GM23338 (cell line): ENCODE data around the gene KLHL18. TPM values are rescaled to one million over a fixed set of nuclear protein-coding genes. Genes with fewer than 3 reads are reported as not detected.
A peak's percentile ranks its signal among the peaks of the same experiment; 100 is the strongest.

ENCODE experiments used
- ATAC-seq: fragments of 200-7000 bp; cut with Tn5 transposase; 3 replicates; pipeline ENCODE4 v1.9.1; 2020
- DNase-seq: peaks from one replicate; pipeline ENCODE4 v3.0.0-alpha.2; 2015; ENCODE audit warnings: low spot score
- H2AFZ ChIP-seq: fragments of 200-600 bp; sonication (generic); 2 replicates; pipeline ENCODE4 v1.8.0; 2016; ENCODE audit warnings: antibody characterized with exemption, mild to moderate bottlenecking, moderate library complexity
- H3F3A ChIP-seq: fragments of 200-600 bp; sonication (generic); replicated peaks from 2 replicates; pipeline ENCODE4 v1.8.0; 2017; ENCODE audit warnings: antibody characterized with exemption, mixed run types, low read depth
- H3K27ac ChIP-seq: fragments of 200-600 bp; sonication (generic); 2 replicates; pipeline ENCODE4 v1.6.1; 2016; ENCODE audit warnings: low read depth
- H3K27me3 ChIP-seq: fragments of 200-600 bp; sonication (generic); 2 replicates; pipeline ENCODE4 v1.8.0; 2016; ENCODE audit warnings: mild to moderate bottlenecking, mixed run types, moderate library complexity; ENCODE audit not compliant: insufficient read depth
- H3K36me3 ChIP-seq: fragments of 200-600 bp; sonication (generic); 2 replicates; pipeline ENCODE4 v1.8.0; 2016; ENCODE audit warnings: mild to moderate bottlenecking; ENCODE audit not compliant: insufficient read depth
- H3K4me1 ChIP-seq: fragments of 200-600 bp; sonication (generic); 2 replicates; pipeline ENCODE4 v1.8.0; 2016; ENCODE audit warnings: mild to moderate bottlenecking, moderate library complexity; ENCODE audit not compliant: insufficient read depth
- H3K4me2 ChIP-seq: fragments of 200-600 bp; sonication (generic); 2 replicates; pipeline ENCODE4 v1.7.1; 2017; ENCODE audit warnings: mixed run types
- H3K4me3 ChIP-seq: fragments of 200-600 bp; sonication (generic); 2 replicates; pipeline ENCODE4 v1.6.1; 2016; ENCODE audit warnings: mixed run types
- H3K79me2 ChIP-seq: fragments of 200-600 bp; sonication (generic); replicated peaks from 2 replicates; pipeline ENCODE4 v1.8.0; 2017; ENCODE audit warnings: mild to moderate bottlenecking; ENCODE audit not compliant: insufficient read depth
- H3K9me2 ChIP-seq: fragments of 200-600 bp; sonication (generic); 2 replicates; pipeline ENCODE4 v1.8.0; 2017; ENCODE audit not compliant: insufficient read depth
- H4K20me1 ChIP-seq: fragments of 200-600 bp; sonication (generic); replicated peaks from 2 replicates; pipeline ENCODE4 v1.8.0; 2017; ENCODE audit warnings: mild to moderate bottlenecking; ENCODE audit not compliant: insufficient read depth
- H3K27ac Mint-ChIP-seq: 2 replicates; pipeline ENCODE4 v1.8.0; 2020; ENCODE audit warnings: inconsistent platforms, mild to moderate bottlenecking, moderate library complexity, mixed read lengths
- H3K27me3 Mint-ChIP-seq: 3 replicates; pipeline ENCODE4 v1.8.0; 2022; ENCODE audit warnings: low read depth, mild to moderate bottlenecking, moderate library complexity, mixed read lengths, inconsistent platforms; ENCODE audit not compliant: insufficient read depth, poor library complexity
- H3K36me3 Mint-ChIP-seq: 3 replicates; pipeline ENCODE4 v1.8.0; 2021; ENCODE audit warnings: low read depth, mild to moderate bottlenecking, inconsistent platforms, moderate library complexity, mixed read lengths
- H3K4me1 Mint-ChIP-seq: 3 replicates; pipeline ENCODE4 v1.8.0; 2020; ENCODE audit warnings: mild to moderate bottlenecking, inconsistent platforms, mixed read lengths
- H3K4me3 Mint-ChIP-seq: 3 replicates; pipeline ENCODE4 v1.8.0; 2021; ENCODE audit warnings: moderate library complexity, mild to moderate bottlenecking, inconsistent platforms, mixed read lengths
- H3K9me3 Mint-ChIP-seq: 3 replicates; pipeline ENCODE4 v1.8.0; 2020; ENCODE audit warnings: moderate library complexity, mild to moderate bottlenecking, inconsistent platforms, mixed read lengths
- ETS1 ChIP-seq: IDR thresholded peaks from 2 replicates; pipeline ENCODE4 v1.6.1; 2016; ENCODE audit warnings: antibody characterized with exemption
- STAT1 ChIP-seq: IDR thresholded peaks from one replicate; pipeline ENCODE4 v1.6.1; 2016; ENCODE audit warnings: antibody characterized with exemption; ENCODE audit not compliant: unreplicated experiment
- ZNF114 ChIP-seq: fragments of 250-450 bp; sonication (Bioruptor Pico); IDR thresholded peaks from 2 replicates; pipeline ENCODE4 v1.5.0; 2020; ENCODE audit warnings: mild to moderate bottlenecking, moderate library complexity
- ZNF462 ChIP-seq: fragments of 250-450 bp; sonication (Bioruptor Pico); IDR thresholded peaks from 2 replicates; pipeline ENCODE4 v1.5.0; 2020; ENCODE audit warnings: mild to moderate bottlenecking, moderate library complexity
- polyA plus RNA-seq: library from polyadenylated mRNA; unstranded; fragments of >200 nt; fragmentation: Nextera tagmentation; extraction: Ambion mirVana; gene quantifications from 2 replicates; pipeline ENCODE4 v1.2.1, GENCODE V29; 2016
- total RNA-seq: library from RNA; depleted of rRNA; stranded (reverse); fragments of >200 nt; shearing (Covaris generic); gene quantifications from 2 replicates; pipeline ENCODE4 v1.2.3, GENCODE V29; 2014

KLHL18 gene
- total and polyA plus RNA-seq, 2 experiments from 2014 or later, result 11.3 to 18.1 TPM

- TF ChIP-seq ZNF462 (CRISPR knock-in tag), result no peak
- TF ChIP-seq ETS1, result no peak
- no peak for TF ChIP-seq STAT1
These were observed 96.7 kb downstream of the KLHL18 start (continued) for GRCh38 chr3:47379411-47379899.

DNA sequence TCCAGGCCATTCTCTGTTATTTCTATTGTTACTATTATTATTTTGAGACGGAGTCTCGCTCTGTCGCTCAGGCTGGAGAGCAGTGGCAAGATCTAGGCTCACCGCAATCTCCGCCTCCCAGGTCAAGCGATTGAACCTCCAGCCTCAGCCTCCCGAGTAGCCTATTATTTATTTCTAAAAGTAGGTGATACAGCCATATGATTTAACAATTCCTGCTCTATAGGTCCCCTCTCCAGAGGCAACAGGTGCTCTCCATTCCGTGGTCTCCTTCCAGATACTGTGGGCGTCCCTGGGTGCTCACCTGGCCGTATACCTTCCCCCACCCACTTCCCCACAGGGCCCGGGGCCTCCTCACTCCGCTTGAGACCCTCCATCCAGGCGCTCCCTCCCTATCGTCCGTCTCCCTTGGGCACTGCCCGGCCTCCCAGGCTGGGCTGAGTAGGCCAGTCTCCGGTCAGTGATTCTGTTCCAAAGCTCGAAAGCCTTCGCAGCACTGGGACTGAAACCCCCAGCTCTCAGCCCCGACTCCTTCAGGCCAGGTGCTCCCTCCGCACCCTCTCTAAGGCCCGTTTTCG is 97.4 kb downstream of the KLHL18 start:
- H3K27me3 Mint-ChIP-seq, result peaks cover 16% of the 10 kb centered on the region
- H3K79me2 ChIP-seq, result peaks cover 43% of the 10 kb centered on the region
- peak overlapping the region; percentile 99 for H3K27ac Mint-ChIP-seq
- no peak for TF ChIP-seq ZNF462 (CRISPR knock-in tag)
- TF ChIP-seq ZNF114 (CRISPR knock-in tag), result no peak

More for the DNA sequence above, 97.4 kb downstream of the KLHL18 start:
- H3F3A ChIP-seq, result peaks cover 13% of the 10 kb centered on the region; the same call in 1 of the 2 replicates
- no peaks in the 10 kb centered on the region for H3K27me3 ChIP-seq
- peak overlapping the region; percentile 85 for H3K4me2 ChIP-seq
- no peaks in the 10 kb centered on the region for H3K36me3 ChIP-seq
- no peaks in the 10 kb centered on the region for H3K9me2 ChIP-seq
- peaks cover 21% of the 10 kb centered on the region for H4K20me1 ChIP-seq
- peak overlapping the region; percentile 86 for H3K4me3 ChIP-seq
- Mint-ChIP-seq H3K4me1 (peaks cover 22% of the 10 kb centered on the region), H3K9me3 (no peaks in the 10 kb centered on the region), H3K4me3 (peak overlapping the region; percentile 99), H3K36me3 (peaks cover 2% of the 10 kb centered on the region; the same call in 2 of the 3 replicates)
- peak overlapping the region; percentile 83 for H2AFZ ChIP-seq
- no peak; the same call in 1 of the 3 replicates for ATAC-seq
- H3K27ac ChIP-seq, result peak overlapping the region; percentile 97
- 0 out of 2 replicates have a peak, but pooled peaks cover 4% of the 10 kb centered on the region for H3K4me1 ChIP-seq
- no peak for DNase-seq
